Activated CD8-positive, alpha-beta memory T cell treated with anti-CD3 and anti-CD28 coated beads, Interleukin-2, amount 50 U/mL, for 24 hours (primary cell): Measurements from ENCODE around the gene POLK.
"Not testable (repeated sequence)": the region's sequence is repeated elsewhere in the genome, so short reads cannot be mapped to it uniquely, and the experiment has no call there.

Experiments
- DNase-seq: peaks from one replicate; pipeline ENCODE4 v3.0.0-alpha.2; 2020; ENCODE audit errors: extremely low read depth

Gene POLK

DNA sequence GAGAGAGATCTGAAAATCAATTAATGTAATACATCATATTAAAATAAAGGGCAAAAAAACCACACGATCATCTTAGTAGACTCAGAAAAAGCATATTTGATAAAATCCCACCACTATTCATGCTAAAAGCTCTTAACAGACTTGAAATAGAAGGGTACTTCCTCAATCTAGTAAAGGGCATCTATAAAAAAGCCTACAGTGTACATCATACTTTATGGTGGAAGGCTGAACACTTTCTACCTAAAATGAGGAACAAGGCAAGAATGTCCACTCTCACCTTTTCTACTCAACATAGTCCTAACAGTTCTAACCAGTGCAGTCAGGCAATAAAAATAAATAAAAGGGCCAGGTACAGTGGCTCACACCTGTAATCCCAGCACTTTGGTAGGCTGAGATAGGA lies 38.9 kb downstream of the POLK start:
- no peak for DNase-seq

DNA sequence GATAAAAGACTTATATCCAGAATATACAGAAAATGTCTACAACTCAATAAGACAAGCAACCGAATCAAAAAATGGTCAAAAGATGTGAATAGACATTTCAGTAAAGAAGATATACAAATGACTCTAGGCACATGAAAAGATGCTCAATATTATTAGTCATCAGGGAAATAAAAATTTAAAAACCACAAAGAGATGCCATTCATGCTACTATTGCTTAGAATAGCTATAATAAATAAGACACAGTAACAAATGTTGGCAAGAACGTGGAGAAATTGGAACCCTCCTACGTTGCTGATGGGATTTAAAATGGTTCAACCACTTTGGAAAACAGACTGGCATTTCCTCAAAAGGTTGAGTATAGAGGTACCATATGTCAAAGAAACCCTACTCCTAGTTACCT lies 39.8 kb downstream of the POLK start:
- no peak for DNase-seq

DNA sequence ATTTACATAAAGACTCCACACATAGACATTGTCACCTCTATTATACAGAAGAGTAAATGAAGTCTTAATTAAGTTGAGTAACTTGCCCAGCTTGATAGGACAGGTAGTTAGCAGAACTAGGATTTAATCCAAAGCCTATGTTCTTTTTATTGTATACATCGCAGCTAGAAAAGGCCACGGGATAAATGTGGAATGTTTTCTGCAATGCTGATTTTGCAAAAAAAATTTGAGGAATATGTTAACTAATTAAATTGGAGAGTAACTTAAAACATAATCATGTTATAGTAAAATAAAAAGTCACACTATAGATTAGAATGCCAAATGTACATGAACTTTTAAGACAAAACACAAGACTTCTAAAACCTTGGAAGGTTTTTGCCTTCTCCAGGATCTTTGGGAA lies 41.1 kb downstream of the POLK start:
- no peak for DNase-seq

DNA sequence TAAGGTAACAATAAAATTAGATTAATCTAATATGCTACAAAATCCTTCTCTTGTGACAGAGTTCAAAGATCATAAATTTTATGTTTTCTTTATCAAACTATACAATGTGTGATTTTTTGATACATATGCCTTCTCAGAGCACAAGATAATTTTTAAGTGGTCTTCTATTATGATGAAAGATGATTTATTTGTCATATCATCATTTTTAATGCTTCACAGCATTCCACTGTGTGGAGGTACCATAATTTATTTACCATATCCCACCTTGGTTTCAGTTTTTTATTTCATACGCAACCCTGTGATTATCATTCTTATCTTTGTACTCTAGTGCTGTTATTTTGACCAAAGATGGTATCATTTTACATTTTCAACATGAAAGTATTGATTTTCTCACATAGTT lies 41.7 kb downstream of the POLK start:
- DNase-seq, result no peak

DNA sequence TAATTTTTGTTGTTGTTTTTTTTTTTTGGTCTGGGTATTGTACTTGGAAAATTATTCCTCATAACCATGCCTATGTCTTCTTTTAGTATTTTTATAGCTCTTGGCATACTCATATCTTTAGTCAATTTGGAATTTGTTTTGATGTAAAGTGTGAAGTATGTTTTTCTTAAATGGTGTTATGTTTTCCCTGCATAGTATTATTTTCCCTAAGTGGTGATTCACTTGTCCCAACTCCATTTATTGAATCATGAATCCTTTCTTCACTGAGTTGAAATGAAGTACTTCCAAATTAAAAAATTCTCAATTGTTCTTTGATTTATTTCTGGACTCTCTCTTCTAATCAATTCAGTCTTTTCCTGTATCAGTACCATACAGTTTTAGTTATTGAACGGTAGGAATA lies 46.5 kb downstream of the POLK start:
- DNase-seq, result no peak

DNA sequence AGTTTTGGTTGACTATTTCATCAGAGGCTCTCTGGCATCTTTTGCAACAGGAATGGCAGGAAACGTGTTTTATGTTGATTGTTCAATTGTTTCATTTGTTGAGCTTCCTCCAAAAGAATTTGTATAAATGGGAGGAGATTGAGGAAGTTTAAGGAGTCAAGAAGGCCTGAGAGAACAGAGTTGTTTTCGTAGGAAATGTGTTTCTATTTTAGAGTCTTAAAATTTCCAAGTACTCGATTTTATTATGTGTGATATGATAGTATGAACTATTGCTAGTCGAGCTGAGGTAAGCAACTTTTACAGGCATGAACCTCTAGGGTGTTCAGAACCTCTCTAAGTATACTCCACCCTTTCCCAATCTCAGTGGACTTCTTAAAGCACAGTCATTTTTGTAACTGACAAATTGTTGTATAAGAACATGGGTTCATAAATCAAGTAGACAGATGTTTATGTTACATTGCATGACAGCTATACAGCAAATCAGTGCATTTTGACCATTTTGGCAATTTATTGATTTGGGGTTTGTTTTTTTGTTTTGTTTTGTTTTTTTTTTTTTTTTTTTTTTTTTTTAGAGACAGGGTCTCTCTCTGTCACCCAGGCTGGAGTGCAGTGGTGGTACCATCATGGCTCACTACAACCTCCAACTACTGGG lies 47.4 kb downstream of the POLK start:
- no peak for DNase-seq

DNA sequence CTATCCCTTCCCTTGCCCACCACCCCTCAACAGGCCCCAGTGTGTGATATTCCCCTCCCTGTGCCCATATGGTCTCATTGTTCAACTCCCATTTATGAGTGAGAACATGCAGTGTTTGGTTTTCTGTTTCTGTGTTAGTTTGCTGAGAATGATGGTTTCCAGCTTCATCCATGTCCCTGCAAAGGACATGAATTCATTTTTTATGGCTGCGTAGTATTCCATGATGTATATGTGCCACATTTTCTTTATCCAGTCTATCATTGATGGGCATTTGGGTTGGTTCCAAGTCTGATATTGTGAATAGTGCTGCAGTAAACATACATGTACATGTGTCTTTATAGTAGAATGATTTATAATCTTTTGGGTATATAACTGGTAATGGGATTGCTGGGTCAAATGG lies 49.0 kb downstream of the POLK start:
- DNase-seq, result not testable (repeated sequence)

DNA sequence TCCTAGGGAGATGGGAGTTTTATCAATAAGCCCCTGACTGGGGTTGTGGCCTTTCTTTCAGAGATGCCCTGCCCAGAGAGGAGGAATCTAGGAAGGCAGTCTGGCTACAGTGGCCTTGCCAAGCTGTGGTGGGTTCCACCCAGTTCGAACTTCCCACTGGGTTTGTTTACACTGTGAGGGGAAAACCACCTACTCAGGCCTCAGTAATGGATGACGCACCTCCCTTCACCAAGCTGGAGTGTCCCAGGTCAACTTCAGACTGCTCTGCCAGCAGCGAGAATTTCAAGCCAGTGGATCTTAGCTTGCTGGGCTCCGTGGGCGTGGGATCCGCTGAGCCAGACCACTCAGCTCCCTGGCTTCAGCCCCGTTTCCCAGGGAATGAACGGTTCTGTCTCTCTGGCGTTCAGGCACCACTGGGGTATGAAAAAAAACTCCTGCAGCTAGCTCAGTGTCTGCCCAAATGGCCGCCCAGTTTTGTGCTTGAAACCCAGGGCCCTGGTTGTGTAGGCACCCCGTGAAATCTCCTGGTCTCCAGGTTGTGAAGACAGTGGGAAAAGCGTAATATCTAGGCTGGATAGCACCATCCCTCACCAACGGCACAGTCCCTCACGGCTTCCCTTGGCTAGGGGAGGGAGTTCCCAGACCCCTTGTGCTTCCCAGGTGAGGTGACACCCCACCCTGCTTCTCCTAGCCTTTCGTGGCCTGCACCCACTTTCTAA lies 54.5 kb downstream of the POLK start:
- DNase-seq, result not testable (repeated sequence)

DNA sequence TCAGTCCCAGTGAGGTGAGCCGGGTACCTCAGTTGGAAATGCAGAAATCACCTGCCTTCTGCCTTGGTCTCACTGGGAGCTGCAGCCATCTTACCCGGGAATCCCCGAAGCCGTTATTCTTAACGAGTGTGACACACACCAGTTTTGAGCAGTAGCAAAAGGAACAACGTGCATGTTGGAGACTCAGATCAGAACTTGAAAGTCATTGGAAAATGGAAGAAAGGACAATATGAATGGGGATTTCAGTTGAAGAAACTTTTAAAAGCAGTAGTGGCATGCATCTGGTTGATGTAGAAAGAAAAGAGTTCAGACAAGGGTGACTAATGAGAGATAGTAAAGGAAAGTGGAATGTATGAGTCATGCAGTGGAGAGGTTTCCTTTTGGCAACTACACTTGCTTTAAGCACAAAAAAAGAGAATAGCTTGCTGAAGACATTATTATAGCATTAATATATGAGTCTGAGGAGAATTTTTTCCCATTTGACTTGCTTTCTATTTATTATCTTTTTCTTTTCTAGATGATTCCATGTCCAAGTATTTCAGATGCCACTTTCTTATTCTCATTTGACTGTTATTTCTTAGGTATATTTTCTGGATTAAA lies 55.1 kb downstream of the POLK start:
- no peak for DNase-seq

DNA sequence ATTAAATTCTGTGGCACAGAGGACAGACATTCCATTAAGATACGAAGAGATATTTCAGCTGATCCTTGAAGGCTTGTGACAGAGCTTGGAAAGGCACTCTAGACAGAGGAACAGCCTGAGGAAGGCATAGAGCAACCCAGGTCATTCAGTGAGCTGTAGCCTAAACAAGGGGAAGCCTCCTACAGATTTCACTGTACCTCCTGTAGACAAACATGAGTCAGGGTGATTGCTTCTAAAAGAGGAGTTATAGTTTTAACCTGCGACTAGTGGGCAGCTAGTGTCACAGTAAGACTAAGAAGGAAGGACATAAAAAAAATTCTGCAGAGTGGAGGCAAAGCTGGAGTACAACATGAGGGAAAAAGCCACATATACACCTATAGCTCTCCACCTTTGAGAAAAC lies 56.0 kb downstream of the POLK start:
- DNase-seq, result no peak

DNA sequence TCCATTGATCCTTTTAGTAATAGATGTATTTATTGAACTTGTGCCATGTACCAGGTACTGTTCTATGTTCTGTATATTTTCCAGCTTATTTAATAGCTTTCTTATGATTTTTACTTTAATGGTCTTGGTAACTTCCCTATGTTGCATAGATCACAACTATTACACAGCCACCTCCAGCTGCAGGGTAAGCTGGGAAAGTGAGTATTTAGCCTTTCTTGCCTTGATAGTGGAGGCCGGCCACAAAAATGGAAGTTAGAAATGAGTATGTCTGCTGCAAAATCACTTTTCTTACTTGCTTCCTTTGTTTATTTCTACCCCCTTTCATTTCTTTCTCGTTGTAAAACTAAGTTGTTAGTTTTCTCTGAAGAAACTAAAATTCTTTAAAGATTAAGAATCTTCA lies 56.5 kb downstream of the POLK start:
- DNase-seq, result no peak

DNA sequence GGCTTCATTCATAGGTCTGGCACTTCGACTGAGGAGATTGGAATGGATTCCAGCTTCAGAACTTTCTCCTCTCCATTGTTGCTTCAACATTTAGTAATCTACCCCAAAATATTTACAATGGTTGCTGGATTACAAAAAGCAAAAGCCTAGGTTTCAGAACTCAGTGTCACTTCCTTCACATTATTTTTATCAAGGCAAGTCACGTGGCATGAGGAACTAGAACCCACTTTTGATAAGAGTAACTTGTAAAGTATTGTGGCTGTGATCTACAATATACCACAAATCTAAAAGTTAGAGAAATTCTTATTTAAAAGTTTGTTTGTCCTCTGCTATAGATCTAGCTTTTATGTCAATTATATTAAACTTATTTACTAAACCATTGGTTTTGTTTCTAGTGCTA lies 59.9 kb downstream of the POLK start:
- no peak for DNase-seq

DNA sequence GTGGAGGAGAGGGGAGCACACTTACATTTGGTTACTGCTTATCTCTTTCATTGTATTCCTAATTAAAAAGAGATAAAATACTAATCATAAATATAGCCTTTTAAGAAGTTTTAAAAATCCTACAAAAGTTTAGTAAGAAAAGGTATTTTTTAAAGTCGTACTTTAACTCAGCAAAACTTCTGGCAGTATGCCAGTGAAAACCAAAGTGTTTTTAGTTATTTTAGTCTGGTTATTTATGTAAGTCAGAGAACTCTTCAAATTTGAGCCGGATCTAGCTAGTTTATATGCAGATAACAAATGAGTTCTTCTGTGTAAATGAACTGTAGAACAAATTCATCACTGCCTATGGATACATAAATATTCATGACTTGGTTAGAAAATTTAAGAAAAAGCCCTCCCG lies 63.1 kb downstream of the POLK start:
- DNase-seq, result no peak

DNA sequence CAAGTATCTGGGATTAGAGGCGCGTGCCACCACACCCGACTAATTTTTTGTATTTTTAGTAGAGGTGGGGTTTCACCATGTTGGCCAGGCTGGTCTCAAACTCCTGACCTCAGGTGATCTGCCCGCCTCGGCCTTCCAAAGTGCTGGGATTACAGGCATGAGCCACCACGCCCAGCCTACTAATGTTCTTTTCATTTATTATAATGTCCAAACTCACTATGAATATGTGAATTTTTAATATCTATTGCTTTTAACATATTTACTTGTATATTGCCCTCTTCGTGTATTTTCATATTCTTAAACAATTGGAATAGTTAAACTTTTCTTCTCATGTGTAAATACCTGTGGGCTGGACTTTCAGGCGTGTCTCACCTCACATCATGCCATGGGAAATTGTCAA lies 66.6 kb downstream of the POLK start:
- not testable (repeated sequence) for DNase-seq

DNA sequence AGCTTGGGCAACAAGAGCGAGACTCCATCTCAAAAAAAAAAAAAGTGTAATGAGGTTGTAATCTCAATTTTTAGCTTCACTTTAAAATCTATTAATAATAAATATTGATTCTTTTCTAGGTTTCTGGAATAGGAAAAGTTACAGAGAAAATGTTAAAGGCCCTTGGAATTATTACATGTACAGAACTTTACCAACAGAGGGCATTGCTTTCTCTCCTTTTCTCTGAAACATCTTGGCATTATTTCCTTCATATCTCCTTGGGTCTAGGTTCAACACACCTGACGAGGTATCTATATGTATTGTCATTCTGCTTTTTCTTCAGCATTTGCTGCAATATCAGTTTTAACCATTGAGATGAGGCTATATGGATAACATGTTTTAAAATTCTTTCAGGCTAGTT lies 73.0 kb downstream of the POLK start:
- no peak for DNase-seq

DNA sequence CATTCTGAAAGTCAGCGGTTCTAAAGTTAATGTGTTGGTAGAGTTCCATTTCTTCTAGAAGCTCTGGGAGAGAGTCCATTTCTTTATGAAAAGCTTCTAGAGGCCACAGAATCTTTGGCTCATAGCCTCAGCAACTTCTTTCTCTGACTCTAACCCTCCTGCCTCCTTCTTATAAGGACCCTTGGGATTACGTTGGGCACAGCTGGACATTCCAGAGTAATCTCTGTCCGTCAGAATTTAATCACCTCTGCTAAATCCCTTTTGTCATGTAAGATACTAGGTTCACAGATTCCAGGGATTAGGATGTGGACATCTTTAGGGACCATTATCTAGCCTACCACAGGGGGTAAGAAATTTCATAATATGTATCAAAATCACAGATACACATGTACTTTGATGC lies 77.0 kb downstream of the POLK start:
- no peak for DNase-seq

DNA sequence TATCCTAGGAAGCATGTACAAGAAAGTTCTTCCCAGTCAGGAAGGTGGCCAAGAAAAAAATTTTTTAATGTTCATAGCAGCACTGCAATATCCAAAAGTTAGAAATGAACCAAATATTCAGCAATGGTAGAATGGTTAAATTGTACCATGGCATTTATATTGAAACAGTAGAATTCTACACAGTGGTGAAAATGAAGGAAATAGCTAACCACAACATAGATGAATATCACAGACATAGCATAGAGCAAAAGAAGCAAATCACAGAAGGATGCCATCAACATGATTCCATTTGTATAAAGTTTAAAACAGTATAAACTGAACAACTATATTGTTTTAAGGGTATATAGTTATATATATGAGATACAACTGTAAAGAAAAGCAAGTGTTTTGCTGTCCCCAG lies 88.8 kb downstream of the POLK start:
- DNase-seq, result no peak

DNA sequence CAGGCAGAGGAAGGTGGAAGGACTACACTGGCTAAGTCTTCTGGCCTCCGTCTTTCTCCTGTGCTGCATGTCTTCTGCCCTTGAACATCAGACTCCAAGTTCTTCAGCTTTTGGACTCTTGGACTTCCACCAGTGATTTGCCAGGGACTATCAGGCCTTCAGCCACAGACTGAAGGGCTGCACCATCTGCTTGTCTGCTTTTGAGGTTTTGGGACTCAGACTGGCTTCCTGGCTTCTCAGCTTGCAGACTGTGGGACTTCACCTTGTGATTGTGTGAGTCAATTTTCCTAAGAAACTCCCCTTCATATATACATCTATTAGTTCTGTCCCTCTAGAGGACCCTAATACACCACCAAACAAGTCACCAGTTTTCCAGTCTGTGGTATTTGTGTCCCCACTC lies 89.9 kb downstream of the POLK start:
- no peak for DNase-seq

DNA sequence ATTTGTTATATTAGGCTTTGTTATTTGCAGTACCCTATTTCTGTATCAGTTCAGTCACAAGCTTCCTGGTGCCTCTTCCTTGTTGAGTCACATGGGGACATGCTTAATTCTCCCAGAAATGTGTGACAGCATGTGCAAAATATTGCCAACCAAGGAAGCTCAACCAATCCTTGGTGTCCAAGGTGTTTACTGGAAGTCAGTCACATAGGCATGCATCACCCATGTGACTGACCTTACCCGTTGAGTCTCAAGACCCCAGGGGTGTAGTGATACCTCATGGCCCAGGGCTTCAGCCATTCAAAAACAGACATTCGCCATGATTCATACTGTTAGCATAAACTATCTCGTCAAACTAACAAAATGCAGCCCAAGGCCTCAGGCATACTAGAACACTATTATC lies 90.3 kb downstream of the POLK start:
- no peak for DNase-seq

DNA sequence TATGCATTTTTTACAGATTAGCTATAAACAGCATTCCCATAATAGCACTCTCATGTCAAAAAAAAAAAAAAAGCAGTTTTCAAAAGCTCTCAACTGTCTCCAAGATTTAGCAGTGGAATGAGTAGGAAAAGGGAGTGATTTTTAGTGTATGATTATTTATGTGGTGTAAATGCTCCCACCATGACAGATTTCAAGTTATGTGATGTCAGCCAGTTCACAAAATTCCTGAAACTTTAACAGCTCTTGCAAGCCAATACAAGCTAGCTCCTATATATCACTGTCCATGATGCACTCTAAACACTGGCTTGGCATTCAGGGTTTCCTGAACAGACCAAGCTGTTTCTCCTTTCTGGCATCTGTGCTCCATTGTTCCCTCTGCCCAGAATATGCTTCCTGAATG lies 91.7 kb downstream of the POLK start:
- no peak for DNase-seq

DNA sequence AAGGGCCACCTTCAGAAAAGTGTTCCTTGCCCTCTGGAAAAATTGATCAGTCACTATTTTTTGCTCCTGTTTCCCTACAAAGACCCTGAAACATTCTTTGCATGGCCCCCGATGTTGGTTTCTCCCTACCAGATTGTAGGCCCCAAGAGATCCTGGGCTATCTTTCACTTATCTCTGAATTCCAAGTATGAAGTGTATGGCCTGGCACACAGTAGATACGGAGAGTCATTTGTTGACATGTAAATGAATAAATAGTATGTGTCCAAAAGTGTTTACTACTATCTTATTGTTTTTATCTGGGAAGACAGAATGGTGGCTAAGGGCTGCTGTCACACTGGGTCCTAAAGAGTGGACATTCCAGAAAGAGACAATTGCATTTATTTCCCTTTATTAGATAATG lies 92.1 kb downstream of the POLK start:
- no peak for DNase-seq

DNA sequence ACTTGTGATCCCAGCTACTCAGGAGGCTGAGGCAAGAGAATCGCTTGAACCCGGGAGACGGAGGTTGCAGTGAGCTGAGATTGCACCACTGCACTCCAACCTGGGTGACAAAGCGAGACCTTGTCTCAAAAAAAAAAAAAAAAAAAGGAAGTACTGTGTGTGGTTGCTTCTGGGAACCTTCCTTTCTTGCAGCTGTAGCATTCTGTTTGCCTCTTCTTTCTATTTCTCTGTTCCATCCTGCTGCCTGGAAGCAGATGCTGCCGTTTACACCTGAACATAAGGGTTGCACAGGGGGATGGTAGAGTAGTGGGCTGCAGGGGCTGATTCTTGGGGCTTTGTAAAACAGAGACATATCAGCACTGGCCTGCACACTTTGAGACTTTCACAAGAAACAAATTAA lies 95.7 kb downstream of the POLK start:
- DNase-seq, result not testable (repeated sequence)

DNA sequence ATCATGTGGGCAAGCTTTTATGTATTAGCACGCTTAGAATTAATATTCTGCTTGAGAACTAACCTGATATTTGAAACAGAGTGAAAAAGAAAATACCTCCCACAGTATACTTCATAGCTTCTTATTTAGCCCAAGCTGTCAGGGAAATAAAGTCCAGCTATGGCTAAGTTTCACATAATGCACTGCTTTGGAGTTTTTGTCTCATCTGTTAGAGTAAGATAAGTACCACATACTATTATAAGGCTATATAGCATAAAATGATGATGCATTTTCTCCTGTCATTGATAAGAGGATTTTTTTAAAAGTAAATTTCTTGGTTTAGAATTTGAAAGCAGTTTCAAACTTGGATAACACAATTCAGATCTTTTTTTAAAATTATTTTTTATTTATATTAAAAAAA lies 97.2 kb downstream of the POLK start:
- no peak for DNase-seq

DNA sequence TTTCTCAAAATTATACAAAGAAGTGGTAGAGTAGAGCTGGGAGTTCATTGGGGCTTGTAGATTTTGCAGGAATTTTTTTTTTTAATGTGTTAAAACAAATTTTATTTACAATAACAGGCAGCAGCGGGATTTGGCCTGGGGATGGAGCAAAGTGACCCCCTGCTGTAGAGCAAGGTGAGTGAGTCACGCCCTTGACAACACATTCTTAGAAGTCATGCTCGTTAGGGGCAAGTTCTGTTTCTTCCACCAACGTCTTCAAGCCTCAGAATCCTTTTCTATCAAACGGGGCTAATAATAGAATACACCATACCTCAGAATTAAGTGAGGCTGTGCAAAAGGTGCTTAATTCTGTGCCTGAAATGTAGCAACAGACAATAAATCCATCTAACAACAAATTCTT lies 98.5 kb downstream of the POLK start:
- no peak for DNase-seq
